K562 (cell line): ENCODE results near the gene CHKB. TPM values are rescaled to one million over a fixed set of nuclear protein-coding genes. Genes with fewer than 3 reads are reported as not detected.
A peak's percentile ranks its signal among the peaks of the same experiment; 100 is the strongest.

Experiments used
- ATAC-seq: fragments of 200-7000 bp; cut with Tn5 transposase; 3 replicates; pipeline ENCODE4 v1.9.1; 2020; ENCODE audit warnings: moderate library complexity
- BruUV-seq: library from RNA; stranded (reverse); fragments of 400-500 nt; replicated peaks from 2 replicates; lab custom pipeline; 2021; lab: Mats Ljungman, UMichigan
- CTCF ChIA-PET: fragments of 300-600 bp; formaldehyde crosslinking; extraction: SDS; loops from one replicate; lab custom pipeline; 2021; ENCODE audit warnings: low intra/inter-chr PET ratio; lab: Yijun Ruan, JAX
- POLR2A ChIA-PET: fragments of 300-600, 350-650 bp; sonication (Branson Sonifier 250); formaldehyde crosslinking; extraction: SDS; loops from one replicate; lab custom pipeline; 2021; ENCODE audit warnings: antibody characterized with exemption, inconsistent platforms; lab: Yijun Ruan, JAX
- DNase-seq, 4 experiments: peaks; one replicate each; pipeline versions ENCODE4 v3.0.0 to v3.0.0-alpha.2; 2011 to 2018; ENCODE audit warnings: low spot score in 3 of 4, mixed read lengths in 3 of 4; ENCODE audit errors: extremely low read depth in 1 of 4
- FAIRE-seq: peaks from 2 replicates; lab custom pipeline; 2011; peaks lifted over from hg19 to GRCh38; lab: Jason Lieb, UNC
- H2AFZ ChIP-seq: 2 replicates; pipeline ENCODE4 v1.6.0; 2011; ENCODE audit warnings: low read depth, low read length, control low read depth, inconsistent platforms
- H3K27ac ChIP-seq: fragments of 200-600 bp; 3 replicates; pipeline ENCODE4 v1.8.0; 2011; ENCODE audit warnings: low read depth, mild to moderate bottlenecking, control low read depth, inconsistent platforms, low read length, moderate library complexity, mixed read lengths; ENCODE audit errors: extremely low read depth
- H3K27me3 ChIP-seq, 2 experiments: fragments of 300-600 bp in 1 of 2; 2 replicates in 1 of 2; 3 replicates in 1 of 2; pipeline versions ENCODE4 v1.6.0 to v1.8.0; 2011; ENCODE audit warnings: inconsistent platforms in 2 of 2, low read length in 2 of 2, mild to moderate bottlenecking in 1 of 2, mixed read lengths in 1 of 2, moderate library complexity in 1 of 2; ENCODE audit not compliant: control insufficient read depth in 2 of 2, insufficient read depth in 2 of 2
- H3K36me3 ChIP-seq: fragments of 300-600 bp; 3 replicates; pipeline ENCODE4 v1.8.0; 2011; ENCODE audit warnings: mild to moderate bottlenecking, low read length, inconsistent platforms; ENCODE audit not compliant: control insufficient read depth, insufficient read depth
- H3K4me1 ChIP-seq, 2 experiments: fragments of 200-600 bp in 1 of 2; replicated peaks in 1 of 2; 2 replicates in 1 of 2; 3 replicates in 1 of 2; pipeline versions ENCODE4 v1.5.1 to v1.8.0; 2011; ENCODE audit warnings: inconsistent platforms in 2 of 2, low read length in 2 of 2, mild to moderate bottlenecking in 1 of 2, mixed read lengths in 1 of 2, moderate library complexity in 1 of 2; ENCODE audit not compliant: control insufficient read depth in 2 of 2, insufficient read depth in 2 of 2
- H3K4me2 ChIP-seq: 2 replicates; pipeline ENCODE4 v1.6.1; 2011; ENCODE audit warnings: low read length, control low read depth, inconsistent platforms, mixed read lengths; ENCODE audit not compliant: insufficient read depth
- H3K4me3 ChIP-seq: fragments of 200-600 bp; sonication (generic), shearing (Covaris generic); 2 replicates; pipeline ENCODE4 v1.5.1; 2016; ENCODE audit warnings: control low read depth, inconsistent platforms
- H3K79me2 ChIP-seq: fragments of 200-600 bp; 3 replicates; pipeline ENCODE4 v1.8.0; 2011; ENCODE audit warnings: low read length, inconsistent platforms; ENCODE audit not compliant: control insufficient read depth, insufficient read depth
- H3K9ac ChIP-seq, 2 experiments: 2 replicates each; pipeline versions ENCODE4 v1.6.0 to v1.6.1; 2011; ENCODE audit warnings: low read depth in 2 of 2, low read length in 2 of 2, control low read depth in 1 of 2, inconsistent platforms in 1 of 2, mild to moderate bottlenecking in 1 of 2, mixed read lengths in 1 of 2; ENCODE audit not compliant: insufficient read depth in 1 of 2
- H3K9me1 ChIP-seq: one replicate; pipeline ENCODE4 v1.6.0; 2011; ENCODE audit warnings: inconsistent platforms, mild to moderate bottlenecking, low read length, moderate library complexity; ENCODE audit not compliant: control insufficient read depth, insufficient read depth
- H3K9me3 ChIP-seq: replicated peaks from 2 replicates; pipeline ENCODE4 v1.5.1; 2011; ENCODE audit warnings: low read depth, low read length, inconsistent platforms; ENCODE audit not compliant: control insufficient read depth, insufficient read depth
- H4K20me1 ChIP-seq: replicated peaks from 2 replicates; pipeline ENCODE4 v1.6.1; 2011; ENCODE audit warnings: low read length, inconsistent platforms, mixed read lengths; ENCODE audit not compliant: control insufficient read depth, insufficient read depth
- ATF1 ChIP-seq, 2 experiments: fragments of 450-650 bp in 1 of 2; IDR thresholded peaks; 2 replicates each; pipeline ENCODE4 v1.6.1; 2016; ENCODE audit warnings: missing compliant biosample characterization in 1 of 2, missing genetic modification characterization in 1 of 2
- CBFA2T3 ChIP-seq: fragments of 450-650 bp; IDR thresholded peaks from 2 replicates; pipeline ENCODE4 v1.6.1; 2017
- E4F1 ChIP-seq: fragments of 250-450 bp; sonication (Bioruptor Pico); IDR thresholded peaks from 2 replicates; pipeline ENCODE4 v1.5.0; 2021; ENCODE audit warnings: mild to moderate bottlenecking, borderline replicate concordance
- MTA2 ChIP-seq: fragments of 450-650 bp; IDR thresholded peaks from 2 replicates; pipeline ENCODE4 v1.6.1; 2016; ENCODE audit warnings: low read depth
- PHTF2 ChIP-seq: fragments of 250-450 bp; sonication (Bioruptor Pico); IDR thresholded peaks from 2 replicates; pipeline ENCODE4 v1.5.0; 2021; ENCODE audit warnings: mild to moderate bottlenecking
- ZNF655 ChIP-seq: fragments of 250-450 bp; sonication (Bioruptor Pico); IDR thresholded peaks from 2 replicates; pipeline ENCODE4 v1.5.0; 2021
- WGBS: fragments of 100-300 bp; shearing (Covaris generic); methylation state at CpG from one replicate; pipeline ENCODE4 v1.1.6; 2016; ENCODE audit warnings: low coverage, mixed read lengths; ENCODE audit not compliant: insufficient coverage; ENCODE audit errors: missing lambda C conversion rate; 5-methylcytosine and 5-hydroxymethylcytosine counted together
- in situ Hi-C: fragments of 300-500 bp; cut with MboI; formaldehyde crosslinking; loops from 4 replicates; pipeline ENCODE4 v1.15.0; 2018; ENCODE audit warnings: inconsistent platforms, mixed read lengths
- intact Hi-C: fragments of 100-400 bp; cut with micrococcal nuclease; formaldehyde crosslinking; loops from 2 replicates; pipeline ENCODE4 v1.14.2; 2022
- polyA plus RNA-seq, 8 experiments: library from polyadenylated mRNA; depleted of rRNA in 4 of 8; stranded (reverse) in 5 of 8; unstranded in 3 of 8; fragments of >200 nt; fragmentation: Nextera tagmentation in 2 of 8; fragmentation: Illumina TruSeq in 1 of 8; extraction: Ambion mirVana in 2 of 8; extraction: Trizol in 1 of 8; gene quantifications; 2 replicates each; pipeline versions ENCODE4 v1.2.1 to v1.2.3, GENCODE V29; 2011 to 2014; ENCODE audit warnings: inconsistent platforms in 1 of 8, missing spikeins in 1 of 8
- total RNA-seq, 7 experiments: library from RNA; depleted of rRNA in 6 of 7; stranded (reverse); fragments of >200 nt in 6 of 7; fragmentation: Illumina TruSeq in 2 of 7; extraction: Trizol in 2 of 7; gene quantifications; 2 replicates each; pipeline versions ENCODE4 v1.2.1 to v1.2.3, GENCODE V29; 2011 to 2021; ENCODE audit warnings: low replicate concordance in 1 of 7

CHKB gene
- total and polyA plus RNA-seq, 9 of the 15 experiments (the other 6 are each of a cell fraction or from before 2014, with no cell fraction given): 2.7 to 31.0 (median 11.0) TPM

- TF ChIP-seq E4F1 (CRISPR knock-in tag): no peak
- TF ChIP-seq MTA2: no peak
- TF ChIP-seq, all 486 proteins: peak for 0
Observed at GRCh38 chr22:50569896-50570535, 12.6 kb downstream of the CHKB start (continued).

- no peak overlapping the region for H2AFZ ChIP-seq
- H3K9me1 ChIP-seq: no peaks in the 10 kb centered on the region
- WGBS: 65% methylated on average over 6 of the region's 8 CpGs
- no peaks in the 10 kb centered on the region for H3K36me3 ChIP-seq
- H3K27ac ChIP-seq: no peak overlapping the region
- no peak overlapping the region for H3K4me3 ChIP-seq
- intact Hi-C loops: no loop called here
- H3K9ac ChIP-seq: no peak overlapping the region; a peak in 1 of 4 replicates
- H3K9me3 ChIP-seq: no peaks in the 10 kb centered on the region
- peaks cover 0 to 10% of the 10 kb centered on the region in 2 experiments; a peak in 3 of 5 replicates for H3K4me1 ChIP-seq
- FAIRE-seq: no peak
- no peaks in the 10 kb centered on the region for H4K20me1 ChIP-seq
- no peaks in the 10 kb centered on the region for H3K27me3 ChIP-seq
- no peak overlapping the region for H3K4me2 ChIP-seq
- in situ Hi-C loops: loop anchor here (5.0 kb wide), 1 partner anchor 47 kb away; no protein-coding TSS in a partner anchor
- TF ChIP-seq CBFA2T3: no peak
- TF ChIP-seq ATF1 (CRISPR knock-in tag; IDR thresholded peaks at IDR 0.05): no peak
- TF ChIP-seq ATF1 (tag; IDR thresholded peaks at IDR 0.05): 0 out of 2 replicates have a peak, but pooled peaks have one; percentile 2
- TF ChIP-seq ZNF655 (CRISPR knock-in tag): no peak
- no peak for TF ChIP-seq PHTF2 (CRISPR knock-in tag)
- no peak for DNase-seq
- CTCF ChIA-PET: no interaction called here
- POLR2A ChIA-PET: interaction anchor here (0.6 to 0.9 kb wide), 2 partner anchors 13 to 57 kb away, joined by 3 read pairs; partner anchors contain the start of gene CHKB
- no peaks in the 10 kb centered on the region for H3K79me2 ChIP-seq
- BruUV-seq: no TSS peak
- no peak for ATAC-seq
Observed at GRCh38 chr22:50569041-50569459, 13.6 kb downstream of the CHKB start.
